Stimulated activated CD8-positive, alpha-beta memory T cell treated with anti-CD3 and anti-CD28 coated beads, Interleukin-15, amount 100 ng/mL, for 24 hours (primary cell): ENCODE data around the gene LDLRAD4.

ENCODE experiments used
- DNase-seq: peaks from one replicate; pipeline ENCODE4 v3.0.0-alpha.2; 2020; ENCODE audit warnings: low read depth

Gene LDLRAD4

GRCh38 chr18:13520306-13520705 lies 301.7 kb downstream of the LDLRAD4 start:
- no peak for DNase-seq

- no peak for DNase-seq
Measured at GRCh38 chr18:13520741-13521140, 302.2 kb downstream of the LDLRAD4 start.

- DNase-seq, result no peak
Measured at GRCh38 chr18:13521418-13521817, 302.9 kb downstream of the LDLRAD4 start.

- no peak for DNase-seq
Measured at GRCh38 chr18:13522256-13522655, 303.7 kb downstream of the LDLRAD4 start.

GRCh38 chr18:13522861-13523660 lies 304.5 kb downstream of the LDLRAD4 start:
- DNase-seq, result no peak

- DNase-seq, result no peak
Measured at GRCh38 chr18:13524054-13524453, 305.5 kb downstream of the LDLRAD4 start.

GRCh38 chr18:13524811-13525210 lies 306.3 kb downstream of the LDLRAD4 start:
- DNase-seq, result no peak

GRCh38 chr18:13525381-13526029 lies 306.9 kb downstream of the LDLRAD4 start:
- no peak for DNase-seq

GRCh38 chr18:13526519-13526918 lies 308.0 kb downstream of the LDLRAD4 start:
- DNase-seq, result no peak

GRCh38 chr18:13527256-13527655 lies 308.7 kb downstream of the LDLRAD4 start:
- no peak for DNase-seq

GRCh38 chr18:13527730-13528129 lies 309.2 kb downstream of the LDLRAD4 start:
- DNase-seq, result no peak

GRCh38 chr18:13528739-13529392 lies 310.3 kb downstream of the LDLRAD4 start:
- no peak for DNase-seq

GRCh38 chr18:13530033-13530878 lies 311.7 kb downstream of the LDLRAD4 start:
- DNase-seq, result no peak

- no peak for DNase-seq
Measured at GRCh38 chr18:13530879-13531387, 312.4 kb downstream of the LDLRAD4 start.

GRCh38 chr18:13531681-13532325 lies 313.2 kb downstream of the LDLRAD4 start:
- DNase-seq, result no peak

- no peak for DNase-seq
Measured at GRCh38 chr18:13532406-13533075, 314.0 kb downstream of the LDLRAD4 start.

- DNase-seq, result no peak
Measured at GRCh38 chr18:13534631-13535030, 316.1 kb downstream of the LDLRAD4 start.

- DNase-seq, result no peak
Measured at GRCh38 chr18:13536578-13536977, 318.0 kb downstream of the LDLRAD4 start.

GRCh38 chr18:13537022-13537780 lies 318.6 kb downstream of the LDLRAD4 start:
- DNase-seq, result no peak

GRCh38 chr18:13538630-13539029 lies 320.1 kb downstream of the LDLRAD4 start:
- no peak for DNase-seq
